ENCODE results near the gene GPHA2. TPM values are rescaled to one million over a fixed set of nuclear protein-coding genes. Genes with fewer than 3 reads are reported as not detected.

GPHA2 gene
- total and polyA plus RNA-seq, 2 of the 13 experiments (the other 11 are each of a cell fraction or from before 2014, with no cell fraction given), result 13.0 to 19.1 TPM

- TF ChIP-seq E2F1 (CRISPR knock-in tag; IDR thresholded peaks at IDR 0.05) (peak; percentile 67; the same call in 1 of the 2 replicates), HNF4G (IDR thresholded peaks at IDR 0.05; ENCODE audit: borderline replicate concordance, low read depth, low read length) (peak; percentile 43; the same call in 1 of the 2 replicates), HNF4G (CRISPR knock-in tag; IDR thresholded peaks at IDR 0.05; ENCODE audit: borderline replicate concordance, low read depth) (peak; percentile 20; the same call in 1 of the 2 replicates), RXRB (CRISPR knock-in tag; IDR thresholded peaks at IDR 0.05; ENCODE audit: borderline replicate concordance) (peak; percentile 41), MED1 (CRISPR knock-in tag; IDR thresholded peaks at IDR 0.05) (no peak), ZBTB1 (CRISPR knock-in tag; IDR thresholded peaks at IDR 0.05; ENCODE audit: borderline replicate concordance) (no peak), TAF1 (CRISPR knock-in tag; IDR thresholded peaks at IDR 0.05) (no peak), ATF4 (CRISPR knock-in tag; IDR thresholded peaks at IDR 0.05) (peak in 1 of 2 experiments; percentile 27; a peak in 1 of 4 replicates), TEF (CRISPR knock-in tag; IDR thresholded peaks at IDR 0.05) (no peak), AKAP8 (CRISPR knock-in tag; IDR thresholded peaks at IDR 0.05) (no peak; the same call in 1 of the 2 replicates), ZNF33A (CRISPR knock-in tag; IDR thresholded peaks at IDR 0.05; ENCODE audit: borderline replicate concordance) (no peak), ZNF607 (CRISPR knock-in tag; IDR thresholded peaks at IDR 0.05; ENCODE audit: borderline replicate concordance) (peak; percentile 45; the same call in 1 of the 2 replicates), MED8 (CRISPR knock-in tag; IDR thresholded peaks at IDR 0.05; ENCODE audit: insufficient replicate concordance) (no peak), ZNF639 (CRISPR knock-in tag; conservative IDR thresholded peaks at IDR 0.05) (no peak; the same call in 1 of the 2 replicates), HNRNPK (IDR thresholded peaks at IDR 0.05; ENCODE audit: low read depth, low read length, poor library complexity, severe bottlenecking) (peak; percentile 55), MEF2D (CRISPR knock-in tag; IDR thresholded peaks at IDR 0.05) (peak; percentile 35; the same call in 1 of the 2 replicates), HINFP (CRISPR knock-in tag; IDR thresholded peaks at IDR 0.05; ENCODE audit: low read depth) (no peak), ZBTB42 (CRISPR knock-in tag; IDR thresholded peaks at IDR 0.05) (no peak), MAFF (IDR thresholded peaks at IDR 0.05; ENCODE audit: low read depth, low read length) (no peak)
- TF ChIP-seq, protein P1, sequence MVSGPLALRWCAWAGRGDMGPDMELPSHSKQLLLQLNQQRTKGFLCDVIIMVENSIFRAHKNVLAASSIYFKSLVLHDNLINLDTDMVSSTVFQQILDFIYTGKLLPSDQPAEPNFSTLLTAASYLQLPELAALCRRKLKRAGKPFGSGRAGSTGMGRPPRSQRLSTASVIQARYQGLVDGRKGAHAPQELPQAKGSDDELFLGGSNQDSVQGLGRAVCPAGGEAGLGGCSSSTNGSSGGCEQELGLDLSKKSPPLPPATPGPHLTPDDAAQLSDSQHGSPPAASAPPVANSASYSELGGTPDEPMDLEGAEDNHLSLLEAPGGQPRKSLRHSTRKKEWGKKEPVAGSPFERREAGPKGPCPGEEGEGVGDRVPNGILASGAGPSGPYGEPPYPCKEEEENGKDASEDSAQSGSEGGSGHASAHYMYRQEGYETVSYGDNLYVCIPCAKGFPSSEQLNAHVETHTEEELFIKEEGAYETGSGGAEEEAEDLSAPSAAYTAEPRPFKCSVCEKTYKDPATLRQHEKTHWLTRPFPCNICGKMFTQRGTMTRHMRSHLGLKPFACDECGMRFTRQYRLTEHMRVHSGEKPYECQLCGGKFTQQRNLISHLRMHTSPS (CRISPR knock-in tag; IDR thresholded peaks at IDR 0.05; ENCODE audit: low read depth), result no peak
These were observed 11.5 kb downstream of the GPHA2 start, which contains the start of gene PPP2R5B (continued) for GRCh38 chr11:64923944-64924909.

Measured in HepG2 (cell line).